Measurements from ENCODE around the gene SLC6A13.

- no peak for TF ChIP-seq CTCF (conservative IDR thresholded peaks at IDR 0.05; ENCODE audit: low read depth, low read length)
- TF ChIP-seq EZH2 (IDR thresholded peaks at IDR 0.05; ENCODE audit: borderline replicate concordance, low read depth, low read length, poor library complexity, severe bottlenecking) = no peak
These were observed 25.4 kb downstream of the SLC6A13 start for GRCh38 chr12:237026-237815.
